GM08714 (cell line): Measurements from ENCODE around the gene NIFK.

Experiments
- H3K4me3 ChIP-seq: fragments of 200-500 bp; sonication (Bioruptor generic); 2 replicates; pipeline ENCODE4 v1.5.1; 2014; ENCODE audit warnings: mild to moderate bottlenecking, low read length, inconsistent platforms
- ZNF274 ChIP-seq: IDR thresholded peaks from 2 replicates; pipeline ENCODE4 v1.6.1; 2012; ENCODE audit warnings: mild to moderate bottlenecking, low read depth, low read length

Gene NIFK

DNA sequence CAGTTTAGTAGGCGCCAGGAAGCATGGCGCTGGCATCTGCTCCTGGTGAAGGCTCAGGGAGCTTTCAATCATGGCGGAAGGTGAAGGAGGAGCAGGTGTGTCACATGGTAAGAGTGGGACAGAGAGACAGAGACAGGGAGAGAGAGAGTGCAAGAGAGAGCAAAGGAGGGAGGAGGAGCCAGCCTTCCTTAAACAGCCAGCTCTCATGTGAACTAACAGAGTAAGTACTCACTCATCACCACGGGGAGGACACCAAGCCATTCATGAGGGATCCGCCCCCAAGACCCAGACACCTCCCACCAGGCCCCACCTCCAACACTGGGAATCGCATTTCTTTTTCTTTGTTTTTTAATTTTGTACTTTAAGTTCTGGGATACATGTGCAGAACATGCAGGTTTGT, 46.6 kb downstream of the NIFK start:
- TF ChIP-seq ZNF274, result no peak
- no peak overlapping the region for H3K4me3 ChIP-seq

- no peak overlapping the region for H3K4me3 ChIP-seq
- TF ChIP-seq ZNF274, result no peak
These were observed 47.3 kb downstream of the NIFK start for GRCh38 chr2:121689356-121689755.

GRCh38 chr2:121688820-121689219, 47.9 kb downstream of the NIFK start:
- no peak for TF ChIP-seq ZNF274
- no peak overlapping the region for H3K4me3 ChIP-seq

DNA sequence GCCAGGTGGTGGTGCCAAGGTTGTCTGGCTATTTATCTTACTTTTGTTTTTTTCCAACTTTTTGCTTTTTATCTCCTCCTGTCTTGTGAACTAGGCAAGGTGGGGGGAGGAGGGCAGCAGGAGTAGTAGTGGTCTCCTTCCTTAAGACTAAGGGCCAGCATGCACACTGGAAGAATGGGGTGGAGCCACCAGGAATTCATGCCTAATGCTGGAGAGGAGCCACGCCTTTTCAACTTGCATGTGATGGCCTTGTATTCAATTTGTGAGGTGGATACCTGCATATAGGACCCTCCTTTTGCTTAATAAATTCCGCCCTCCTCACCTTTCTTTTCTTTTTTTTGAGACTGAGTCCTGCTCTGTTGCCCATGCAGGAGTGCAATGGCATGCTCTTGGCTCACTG, 49.8 kb downstream of the NIFK start:
- H3K4me3 ChIP-seq, result no peak overlapping the region
- no peak for TF ChIP-seq ZNF274

DNA sequence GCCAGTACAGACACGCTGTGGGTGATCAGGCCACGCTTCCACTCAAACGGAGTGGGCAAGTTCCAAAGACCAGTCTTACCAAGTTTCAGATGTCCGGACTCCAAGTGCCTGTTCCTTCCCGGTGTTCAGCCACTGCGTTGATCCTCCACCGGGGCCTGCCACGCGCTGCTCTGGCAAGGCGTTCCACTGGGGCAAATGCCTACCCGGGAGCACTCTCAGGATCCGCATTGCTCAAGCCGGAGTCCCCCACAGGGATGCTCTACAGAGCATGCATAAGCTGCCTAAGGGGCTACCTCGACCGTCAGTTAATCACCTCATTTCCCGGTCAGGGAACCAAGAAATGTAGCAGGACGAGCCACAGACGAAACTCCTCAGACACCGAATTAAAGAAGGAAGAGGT, 50.5 kb downstream of the NIFK start:
- H3K4me3 ChIP-seq, result no peak overlapping the region
- no peak for TF ChIP-seq ZNF274

DNA sequence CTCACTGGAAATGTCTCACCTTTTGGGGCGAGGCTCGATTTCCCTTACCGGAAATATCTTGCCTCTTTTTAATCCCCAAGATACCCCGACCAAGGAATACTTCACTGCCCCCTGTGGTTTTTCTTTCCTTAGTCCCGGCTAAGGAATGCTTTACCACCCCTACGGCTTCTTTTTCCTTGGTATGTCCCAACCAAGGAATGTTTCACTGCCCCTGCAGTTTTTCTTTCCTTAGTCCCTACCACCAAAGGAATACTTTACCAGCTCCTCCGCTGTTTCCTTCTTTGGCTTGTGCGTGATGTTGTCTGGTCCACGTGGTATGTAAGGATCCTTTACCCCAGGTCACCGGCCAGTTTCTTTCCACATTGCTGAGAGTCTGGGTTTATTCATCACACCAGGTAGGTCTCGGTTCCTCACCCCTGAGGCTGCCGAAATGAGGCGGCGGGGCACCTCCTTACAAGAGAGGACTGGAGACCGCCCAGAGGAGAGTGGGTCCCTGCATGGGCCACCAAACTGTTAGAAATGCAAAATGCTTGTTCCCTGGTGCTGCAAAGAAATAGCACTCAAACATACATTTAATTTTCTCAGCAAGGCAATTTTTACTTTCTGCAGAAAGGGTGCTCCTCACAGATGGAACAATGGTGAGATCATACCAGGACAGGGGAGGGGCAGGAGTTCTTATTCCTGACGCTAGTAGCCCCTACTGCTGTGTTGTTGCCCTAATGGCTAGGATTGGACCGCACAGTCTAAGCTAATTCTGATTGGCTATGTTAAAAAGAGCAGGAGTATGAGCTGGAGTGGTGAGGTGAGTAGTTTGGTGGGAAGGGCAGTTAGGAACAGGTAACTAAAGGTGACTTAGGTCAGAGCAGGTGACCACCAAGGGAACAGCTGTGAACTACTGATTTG, 54.0 kb downstream of the NIFK start:
- no peak overlapping the region for H3K4me3 ChIP-seq
- no peak for TF ChIP-seq ZNF274

GRCh38 chr2:121677855-121678254, 58.8 kb downstream of the NIFK start:
- no peak overlapping the region for H3K4me3 ChIP-seq
- TF ChIP-seq ZNF274, result no peak
